ENCODE data around the gene TRPC4.
"Not testable (repeated sequence)": the region's sequence is repeated elsewhere in the genome, so short reads cannot be mapped to it uniquely, and the experiment has no call there.

The TRPC4 gene

GRCh38 chr13:37806666-37807065, 62.9 kb downstream of the TRPC4 start:
- TF ChIP-seq CTCF (IDR thresholded peaks at IDR 0.05; ENCODE audit: control extremely low read depth, extremely low read depth, low read depth, missing control alignments): no peak
- POLR2A ChIA-PET: no interaction called here
- DNase-seq (ENCODE audit: extremely low spot score): no peak
- CTCF ChIA-PET: no interaction called here

GRCh38 chr13:37797631-37798030, 71.9 kb downstream of the TRPC4 start:
- ChIA-PET POLR2A (no interaction called here), CTCF (no interaction called here)
- DNase-seq (ENCODE audit: extremely low spot score): no peak
- TF ChIP-seq CTCF (IDR thresholded peaks at IDR 0.05; ENCODE audit: control extremely low read depth, extremely low read depth, low read depth, missing control alignments): no peak

GRCh38 chr13:37796795-37797194, 72.8 kb downstream of the TRPC4 start:
- POLR2A ChIA-PET; DNase-seq (ENCODE audit: extremely low spot score); CTCF ChIA-PET: not testable (repeated sequence)

- ChIA-PET POLR2A (no interaction called here), CTCF (no interaction called here)
- no peak for DNase-seq (ENCODE audit: extremely low spot score)
- no peak for TF ChIP-seq CTCF (IDR thresholded peaks at IDR 0.05; ENCODE audit: control extremely low read depth, extremely low read depth, low read depth, missing control alignments)
These were observed 74.2 kb downstream of the TRPC4 start for GRCh38 chr13:37795326-37795725.

GRCh38 chr13:37791699-37792098, 77.9 kb downstream of the TRPC4 start:
- TF ChIP-seq CTCF (IDR thresholded peaks at IDR 0.05; ENCODE audit: control extremely low read depth, extremely low read depth, low read depth, missing control alignments): no peak
- POLR2A ChIA-PET: no interaction called here
- no peak for DNase-seq (ENCODE audit: extremely low spot score)
- CTCF ChIA-PET: no interaction called here

GRCh38 chr13:37788346-37788745, 81.2 kb downstream of the TRPC4 start:
- DNase-seq (ENCODE audit: extremely low spot score): no peak
- CTCF ChIA-PET: no interaction called here
- no peak for TF ChIP-seq CTCF (IDR thresholded peaks at IDR 0.05; ENCODE audit: control extremely low read depth, extremely low read depth, low read depth, missing control alignments)
- POLR2A ChIA-PET: no interaction called here

GRCh38 chr13:37777676-37778075, 91.9 kb downstream of the TRPC4 start:
- CTCF ChIA-PET: interaction anchor here (1.0 kb wide), 1 partner anchor 8 kb away, joined by 3 read pairs; no protein-coding TSS in a partner anchor
- no peak for TF ChIP-seq CTCF (IDR thresholded peaks at IDR 0.05; ENCODE audit: control extremely low read depth, extremely low read depth, low read depth, missing control alignments)

More at GRCh38 chr13:37777676-37778075, 91.9 kb downstream of the TRPC4 start:
- no peak for DNase-seq (ENCODE audit: extremely low spot score)
- POLR2A ChIA-PET: no interaction called here
